HEK293 (cell line): ENCODE measurements around the gene RRAS.

Experiments used
- CTCF ChIP-seq: fragments of 450-650 bp; formaldehyde crosslinking; IDR thresholded peaks from 2 replicates; pipeline ENCODE4 v1.5.1; 2016; ENCODE audit warnings: missing biosample characterization, missing genetic modification characterization
- MZF1 ChIP-seq: fragments of 450-650 bp; formaldehyde crosslinking; IDR thresholded peaks from 2 replicates; pipeline ENCODE4 v1.5.1; 2017; ENCODE audit warnings: missing biosample characterization, missing genetic modification characterization, borderline replicate concordance
- SETDB1 ChIP-seq: IDR thresholded peaks from one replicate; pipeline ENCODE4 v1.6.1; 2017; ENCODE audit warnings: mild to moderate bottlenecking, low read length, moderate library complexity, mixed read lengths; ENCODE audit not compliant: insufficient read length
- ZNF24 ChIP-seq: fragments of 450-650 bp; formaldehyde crosslinking; IDR thresholded peaks from 2 replicates; pipeline ENCODE4 v1.5.1; 2016; ENCODE audit warnings: missing biosample characterization, missing genetic modification characterization
- ZNF513 ChIP-seq: fragments of 450-650 bp; IDR thresholded peaks from 2 replicates; pipeline ENCODE4 v1.5.1; 2018; ENCODE audit warnings: missing biosample characterization, missing genetic modification characterization
- TF ChIP-seq, protein P1 (sequence below): fragments of 450-650 bp; formaldehyde crosslinking; IDR thresholded peaks from 2 replicates; pipeline ENCODE4 v1.5.1; 2016; ENCODE audit warnings: missing biosample characterization, missing genetic modification characterization
- TF ChIP-seq, protein P2 (sequence below): fragments of 450-650 bp; formaldehyde crosslinking; IDR thresholded peaks from 2 replicates; pipeline ENCODE4 v1.5.1; 2016; ENCODE audit warnings: missing biosample characterization, missing genetic modification characterization

DNA sequence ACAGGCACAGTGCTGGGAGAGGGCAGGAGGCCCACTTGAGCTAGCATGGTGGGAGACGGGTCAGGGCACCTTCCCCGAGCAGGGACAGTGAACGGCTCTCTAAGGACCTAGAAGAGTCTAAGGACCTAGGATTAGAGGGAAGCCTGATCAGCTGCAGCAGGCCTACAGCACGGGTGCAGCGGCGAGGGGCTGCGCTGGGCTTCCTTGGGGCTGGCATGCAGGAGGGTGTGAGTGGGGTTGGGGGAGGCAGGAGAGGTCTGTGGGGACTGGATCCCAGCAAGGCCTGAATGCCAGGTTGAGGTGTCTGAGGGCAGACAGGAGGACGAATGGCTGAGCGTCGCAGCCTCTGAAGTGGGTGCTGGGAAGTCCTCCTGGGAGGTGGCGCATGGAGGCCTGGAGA is 5.6 kb upstream of the RRAS start:
- TF ChIP-seq, protein P1, sequence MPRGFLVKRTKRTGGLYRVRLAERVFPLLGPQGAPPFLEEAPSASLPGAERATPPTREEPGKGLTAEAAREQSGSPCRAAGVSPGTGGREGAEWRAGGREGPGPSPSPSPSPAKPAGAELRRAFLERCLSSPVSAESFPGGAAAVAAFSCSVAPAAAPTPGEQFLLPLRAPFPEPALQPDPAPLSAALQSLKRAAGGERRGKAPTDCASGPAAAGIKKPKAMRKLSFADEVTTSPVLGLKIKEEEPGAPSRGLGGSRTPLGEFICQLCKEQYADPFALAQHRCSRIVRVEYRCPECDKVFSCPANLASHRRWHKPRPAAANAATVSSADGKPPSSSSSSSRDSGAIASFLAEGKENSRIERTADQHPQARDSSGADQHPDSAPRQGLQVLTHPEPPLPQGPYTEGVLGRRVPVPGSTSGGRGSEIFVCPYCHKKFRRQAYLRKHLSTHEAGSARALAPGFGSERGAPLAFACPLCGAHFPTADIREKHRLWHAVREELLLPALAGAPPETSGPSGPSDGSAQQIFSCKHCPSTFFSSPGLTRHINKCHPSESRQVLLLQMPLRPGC (tag by site-specific recombination) = no peak
- no peak for TF ChIP-seq CTCF (tag by site-specific recombination)
- TF ChIP-seq, protein P2, sequence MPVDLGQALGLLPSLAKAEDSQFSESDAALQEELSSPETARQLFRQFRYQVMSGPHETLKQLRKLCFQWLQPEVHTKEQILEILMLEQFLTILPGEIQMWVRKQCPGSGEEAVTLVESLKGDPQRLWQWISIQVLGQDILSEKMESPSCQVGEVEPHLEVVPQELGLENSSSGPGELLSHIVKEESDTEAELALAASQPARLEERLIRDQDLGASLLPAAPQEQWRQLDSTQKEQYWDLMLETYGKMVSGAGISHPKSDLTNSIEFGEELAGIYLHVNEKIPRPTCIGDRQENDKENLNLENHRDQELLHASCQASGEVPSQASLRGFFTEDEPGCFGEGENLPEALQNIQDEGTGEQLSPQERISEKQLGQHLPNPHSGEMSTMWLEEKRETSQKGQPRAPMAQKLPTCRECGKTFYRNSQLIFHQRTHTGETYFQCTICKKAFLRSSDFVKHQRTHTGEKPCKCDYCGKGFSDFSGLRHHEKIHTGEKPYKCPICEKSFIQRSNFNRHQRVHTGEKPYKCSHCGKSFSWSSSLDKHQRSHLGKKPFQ (tag by site-specific recombination) = no peak
- no peak for TF ChIP-seq ZNF513
- no peak for TF ChIP-seq MZF1 (tag by site-specific recombination)
- no peak for TF ChIP-seq SETDB1
- no peak for TF ChIP-seq ZNF24 (tag by site-specific recombination)
